GM12878 (cell line): ENCODE measurements around the gene PIEZO2. TPM values are rescaled to one million over a fixed set of nuclear protein-coding genes. Genes with fewer than 3 reads are reported as not detected.

Experiments
- ATAC-seq: fragments of 200-7000 bp; cut with Tn5 transposase; 3 replicates; pipeline ENCODE4 v1.9.1; 2020; ENCODE audit warnings: mild to moderate bottlenecking, moderate library complexity
- BruUV-seq: library from RNA; stranded (reverse); fragments of 400-500 nt; replicated peaks from 2 replicates; lab custom pipeline; 2021; lab: Mats Ljungman, UMichigan
- CTCF ChIA-PET: fragments of 300-600 bp; sonication (Branson Sonifier 250); formaldehyde crosslinking; extraction: SDS; loops from one replicate; lab custom pipeline; 2021; ENCODE audit warnings: inconsistent platforms; lab: Yijun Ruan, JAX
- POLR2A ChIA-PET: fragments of 350-600 bp; formaldehyde crosslinking; extraction: SDS; loops from one replicate; lab custom pipeline; 2021; ENCODE audit warnings: inconsistent platforms; lab: Charles Lee
- RAD21 ChIA-PET: fragments of 300-600 bp; sonication (Branson Sonifier 250); formaldehyde crosslinking; loops from one replicate; lab custom pipeline; 2023; ENCODE audit warnings: antibody characterized with exemption; ENCODE audit not compliant: unreplicated experiment; lab: Charles Lee
- SMC1A ChIA-PET: fragments of 300-600 bp; sonication (Branson Sonifier 250); formaldehyde crosslinking; loops from one replicate; lab custom pipeline; 2023; ENCODE audit not compliant: unreplicated experiment, uncharacterized antibody; lab: Charles Lee
- DNase-seq: peaks from one replicate; pipeline ENCODE4 v3.0.0-alpha.2; 2011; ENCODE audit warnings: low read depth, low spot score
- FAIRE-seq: peaks from 3 replicates; lab custom pipeline; 2011; peaks lifted over from hg19 to GRCh38; lab: Jason Lieb, UNC
- H2AFZ ChIP-seq: 2 replicates; pipeline ENCODE4 v1.6.0; 2011; ENCODE audit warnings: low read depth, low read length, control low read depth; ENCODE audit not compliant: control insufficient read depth
- H3K27ac ChIP-seq: 2 replicates; pipeline ENCODE4 v1.5.1; 2011; ENCODE audit warnings: control low read depth; ENCODE audit not compliant: control insufficient read depth, insufficient read depth
- H3K27me3 ChIP-seq, 2 experiments: replicated peaks in 1 of 2; 2 replicates each; pipeline versions ENCODE4 v1.6.0 to v1.6.1; 2011; ENCODE audit warnings: low read length in 1 of 2; ENCODE audit not compliant: control insufficient read depth in 2 of 2, insufficient read depth in 2 of 2
- H3K36me3 ChIP-seq, 2 experiments: 2 replicates each; pipeline ENCODE4 v1.5.1; 2011; ENCODE audit warnings: low read length in 1 of 2; ENCODE audit not compliant: control insufficient read depth in 2 of 2, insufficient read depth in 2 of 2
- H3K4me1 ChIP-seq: 2 replicates; pipeline ENCODE4 v1.6.1; 2011; ENCODE audit warnings: mild to moderate bottlenecking, low read length, moderate library complexity, mixed read lengths; ENCODE audit not compliant: control insufficient read depth, insufficient read depth
- H3K4me2 ChIP-seq: 2 replicates; pipeline ENCODE4 v1.6.0; 2011; ENCODE audit warnings: control low read depth; ENCODE audit not compliant: control insufficient read depth, insufficient read depth
- H3K4me3 ChIP-seq: fragments of 200-600 bp; sonication (generic); 2 replicates; pipeline ENCODE4 v1.5.1; 2016
- H3K79me2 ChIP-seq: 2 replicates; pipeline ENCODE4 v1.6.0; 2011; ENCODE audit warnings: low read length; ENCODE audit not compliant: control insufficient read depth, insufficient read depth
- H3K9ac ChIP-seq: 2 replicates; pipeline ENCODE4 v1.8.0; 2011; ENCODE audit warnings: low read length, control low read depth, mixed read lengths; ENCODE audit not compliant: control insufficient read depth, insufficient read depth
- H3K9me3 ChIP-seq: replicated peaks from 3 replicates; pipeline ENCODE4 v1.5.1; 2011; ENCODE audit warnings: mild to moderate bottlenecking, low read length; ENCODE audit not compliant: control insufficient read depth, insufficient read depth
- H4K20me1 ChIP-seq: 2 replicates; pipeline ENCODE4 v1.6.0; 2011; ENCODE audit not compliant: control insufficient read depth, insufficient read depth
- BCL11A ChIP-seq: IDR thresholded peaks from 2 replicates; pipeline ENCODE4 v1.6.1; 2011; ENCODE audit warnings: low read depth, low read length
- GATAD2B ChIP-seq: fragments of 450-650 bp; conservative IDR thresholded peaks from 2 replicates; pipeline ENCODE4 v1.6.1; 2017; ENCODE audit warnings: low read depth, mild to moderate bottlenecking, moderate library complexity
- LARP7 ChIP-seq: fragments of 450-650 bp; IDR thresholded peaks from 2 replicates; pipeline ENCODE4 v1.6.1; 2017; ENCODE audit warnings: mild to moderate bottlenecking
- PAX8 ChIP-seq: fragments of 450-650 bp; IDR thresholded peaks from 2 replicates; pipeline ENCODE4 v1.6.1; 2017; ENCODE audit warnings: mild to moderate bottlenecking, moderate library complexity
- POU2F2 ChIP-seq: IDR thresholded peaks from 3 replicates; pipeline ENCODE4 v1.6.1; 2011; ENCODE audit warnings: low read depth, mild to moderate bottlenecking, low read length, borderline replicate concordance
- TAF1 ChIP-seq: IDR thresholded peaks from 2 replicates; pipeline ENCODE4 v1.6.1; 2011; ENCODE audit warnings: mild to moderate bottlenecking, low read depth, low read length, borderline replicate concordance
- ZBTB33 ChIP-seq: fragments of 450-650 bp; IDR thresholded peaks from 2 replicates; pipeline ENCODE4 v1.6.1; 2017; ENCODE audit warnings: mild to moderate bottlenecking
- WGBS: methylation state at CpG from one replicate; pipeline ENCODE4 v1.1.6; 2016; ENCODE audit warnings: low lambda C conversion rate; ENCODE audit not compliant: insufficient replicate concordance, insufficient coverage; ENCODE audit errors: missing lambda C conversion rate; 5-methylcytosine and 5-hydroxymethylcytosine counted together
- in situ Hi-C: fragments of 300-500 bp; cut with MboI; formaldehyde crosslinking; loops from 9 replicates; pipeline ENCODE4 v1.14.3; 2018; ENCODE audit warnings: mixed read lengths
- intact Hi-C: fragments of 100-400 bp; cut with micrococcal nuclease; formaldehyde crosslinking; loops from one replicate; pipeline ENCODE4 v1.14.2; 2022; ENCODE audit not compliant: unreplicated experiment
- polyA plus RNA-seq, 11 experiments: library from polyadenylated mRNA; depleted of rRNA in 4 of 11; unstranded in 6 of 11; stranded (reverse) in 5 of 11; fragments of >200 nt; fragmentation: Nextera tagmentation in 4 of 11; fragmentation: Illumina TruSeq in 1 of 11; extraction: Ambion mirVana in 4 of 11; extraction: Trizol in 1 of 11; gene quantifications; 1 replicate in 1 of 11; 2 replicates in 10 of 11; pipeline versions ENCODE4 v1.2.1 to v1.2.3, GENCODE V29; 2011 to 2016; ENCODE audit warnings: inconsistent platforms in 2 of 11, missing spikeins in 2 of 11, low read depth in 1 of 11
- total RNA-seq, 4 experiments: library from RNA; depleted of rRNA in 3 of 4; stranded (reverse); fragments of >200 nt in 3 of 4; fragmentation: Illumina TruSeq in 1 of 4; extraction: Trizol in 1 of 4; gene quantifications; 2 replicates each; pipeline versions ENCODE4 v1.2.1 to v1.2.3, GENCODE V29; 2013 to 2021

The PIEZO2 gene
- total and polyA plus RNA-seq, 10 of the 15 experiments (the other 5 are each of a cell fraction or from before 2014, with no cell fraction given): 6.7 to 42.3 (median 27.4) TPM

- peak overlapping the region; percentile 95 for H3K4me3 ChIP-seq
- H3K4me2 ChIP-seq: peak overlapping the region; percentile 93
- no peak for DNase-seq
- no peak overlapping the region for H2AFZ ChIP-seq
- peak; percentile 55 for TF ChIP-seq LARP7
- TF ChIP-seq BCL11A: no peak
- no peak for TF ChIP-seq PAX8
- peak; percentile 30 for TF ChIP-seq GATAD2B
- TF ChIP-seq POU2F2: no peak
- TF ChIP-seq TAF1: no peak
- TF ChIP-seq ZBTB33: no peak
- ChIA-PET POLR2A (interaction anchor here (0.6 to 3.5 kb wide), 4 partner anchors 9 to 367 kb away, joined by 3 to 15 read pairs (median 4); no protein-coding TSS in a partner anchor), CTCF (interaction anchor here (3.0 to 11.2 kb wide), 3 partner anchors 14 to 299 kb away, joined by 14 to 225 read pairs (median 87); no protein-coding TSS in a partner anchor), RAD21 (interaction anchor here (0.5 to 7.2 kb wide), 7 partner anchors 96 to 299 kb away, joined by 3 to 127 read pairs (median 3); no protein-coding TSS in a partner anchor), SMC1A (interaction anchor here (1.5 to 12.1 kb wide), 4 partner anchors 107 to 589 kb away, joined by 4 to 256 read pairs (median 50); no protein-coding TSS in a partner anchor)
- 50% methylated on average over 39 of the region's 86 CpGs for whole genome bisulfite sequencing
- no TSS peak for BruUV-seq
- H3K27ac ChIP-seq: peak overlapping the region; percentile 88
- FAIRE-seq: no peak
- no peaks in the 10 kb centered on the region for H4K20me1 ChIP-seq
- H3K9ac ChIP-seq: peak overlapping the region; percentile 84
- intact Hi-C loops (loop anchor here (1.0 kb wide), 1 partner anchor 197 kb away; no protein-coding TSS in a partner anchor), in situ Hi-C loops (loop anchor here (5.0 kb wide), 1 partner anchor 197 kb away; no protein-coding TSS in a partner anchor)
- H3K4me1 ChIP-seq: peaks cover 17% of the 10 kb centered on the region
- H3K79me2 ChIP-seq: peaks cover 63% of the 10 kb centered on the region
- no peaks in the 10 kb centered on the region for H3K9me3 ChIP-seq
- peak; percentile 18 for ATAC-seq
- H3K36me3 ChIP-seq: no peaks in the 10 kb centered on the region
- no peaks in the 10 kb centered on the region for H3K27me3 ChIP-seq
These were observed 509 bp downstream of the PIEZO2 start for GRCh38 chr18:11148680-11149440.
